GM18909 (cell line): ENCODE results near the gene C10orf90.

ENCODE experiments used
- ATAC-seq: cut with Tn5 transposase; IDR thresholded peaks from one replicate; pipeline ENCODE4 v1.9.1; 2021; ENCODE audit warnings: mild to moderate bottlenecking; ENCODE audit not compliant: unreplicated experiment, poor library complexity

The C10orf90 gene

DNA sequence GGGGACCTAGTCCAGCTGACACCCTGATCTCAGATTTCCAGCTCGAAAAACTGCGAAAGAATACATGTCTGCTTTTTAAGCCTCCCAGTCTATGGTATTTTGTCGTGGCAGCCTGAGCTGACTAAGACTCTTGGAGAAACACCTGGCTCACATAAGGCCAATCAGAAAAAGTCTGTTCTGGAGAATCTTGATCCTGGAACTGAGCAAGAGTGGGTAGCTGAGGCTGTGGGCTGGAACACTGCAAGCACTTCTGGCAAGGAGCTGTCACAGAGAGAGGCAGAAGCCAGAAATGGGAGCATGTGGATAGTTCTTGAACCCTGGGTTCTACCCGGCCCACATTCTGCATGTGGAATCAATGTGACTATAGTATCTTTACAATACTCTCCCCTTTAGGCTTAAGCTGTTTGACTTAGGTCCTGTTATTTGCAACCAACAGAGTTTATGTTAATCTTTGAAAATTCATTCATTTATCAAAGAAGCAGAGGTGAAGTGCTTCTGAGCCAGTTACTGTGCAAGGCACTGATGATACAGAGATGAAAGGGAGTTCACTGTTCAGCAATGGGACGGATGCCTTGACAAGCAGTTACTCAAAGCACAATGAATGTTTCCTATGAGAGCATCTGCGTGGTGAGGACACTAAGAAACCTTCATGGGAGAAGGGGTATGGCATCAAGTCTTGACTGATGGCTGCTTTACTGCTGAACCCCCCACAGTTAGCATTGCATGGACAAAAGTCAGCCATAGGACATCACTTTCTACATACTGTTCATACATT is 4.4 kb upstream of the C10orf90 start:
- no peak for ATAC-seq

DNA sequence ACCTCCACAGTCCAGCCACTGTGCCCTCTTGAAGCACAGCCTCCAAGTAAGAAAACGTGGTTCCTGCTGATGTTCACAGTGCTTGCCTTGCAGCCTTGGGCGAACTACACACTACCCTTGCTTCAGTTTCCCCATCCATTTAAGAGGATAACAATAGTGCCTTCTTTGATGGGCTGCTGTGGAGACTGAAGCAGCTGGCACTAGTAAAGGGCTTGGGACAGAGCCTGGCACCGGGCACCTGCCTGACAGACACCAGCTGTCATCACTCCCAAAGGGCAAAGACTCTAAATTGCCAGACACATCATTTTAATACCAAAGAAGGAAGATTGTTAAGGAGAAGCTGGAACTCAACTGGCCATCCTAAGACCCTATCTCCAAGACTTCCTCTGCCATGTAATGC is 3.1 kb upstream of the C10orf90 start:
- no peak for ATAC-seq

DNA sequence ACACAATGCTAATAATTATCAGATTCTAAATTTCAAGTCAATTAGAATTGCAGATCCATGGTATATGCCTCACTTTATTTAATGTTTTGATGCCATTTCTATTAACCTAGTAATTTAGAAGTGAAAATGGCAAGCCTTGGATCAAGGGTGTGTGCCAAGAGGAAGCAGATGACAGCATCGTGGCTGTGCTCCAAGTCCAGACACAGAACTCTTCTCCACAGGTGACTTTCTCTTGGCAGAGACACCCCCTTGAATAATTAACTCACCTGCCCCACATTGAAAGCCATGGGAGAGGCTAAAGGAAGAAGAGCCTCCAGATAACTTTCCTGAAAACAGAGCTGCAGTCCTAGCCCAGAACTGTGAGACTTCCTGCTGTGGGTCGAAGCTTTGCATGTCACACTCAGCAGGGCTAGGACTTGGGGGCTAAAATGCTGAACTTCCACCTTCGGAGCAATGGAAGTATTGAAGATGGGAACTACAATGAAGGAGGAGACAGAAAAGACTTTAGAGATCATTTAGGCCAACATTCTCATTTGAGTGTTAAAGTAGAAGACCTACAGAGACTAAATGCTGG is 996 bp upstream of the C10orf90 start:
- ATAC-seq = no peak

DNA sequence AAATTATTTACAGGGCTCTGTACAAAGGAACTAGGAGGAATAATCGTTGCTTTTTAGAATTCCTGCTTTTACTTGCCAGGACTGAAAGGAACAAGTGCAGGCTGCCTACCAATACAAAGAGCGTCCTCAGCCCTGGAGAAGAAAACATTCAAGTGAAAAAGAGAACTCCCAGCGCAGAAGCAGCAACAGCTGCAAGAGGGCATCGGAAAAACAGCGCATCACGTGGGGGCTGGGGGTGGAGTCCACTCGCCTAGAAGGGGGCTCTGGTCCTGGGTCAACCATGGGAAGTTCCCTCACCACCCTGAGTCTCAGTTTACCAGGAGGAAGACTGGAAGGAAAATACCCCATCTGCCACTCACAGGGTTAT is 385 bp upstream of the C10orf90 start:
- ATAC-seq = no peak

DNA sequence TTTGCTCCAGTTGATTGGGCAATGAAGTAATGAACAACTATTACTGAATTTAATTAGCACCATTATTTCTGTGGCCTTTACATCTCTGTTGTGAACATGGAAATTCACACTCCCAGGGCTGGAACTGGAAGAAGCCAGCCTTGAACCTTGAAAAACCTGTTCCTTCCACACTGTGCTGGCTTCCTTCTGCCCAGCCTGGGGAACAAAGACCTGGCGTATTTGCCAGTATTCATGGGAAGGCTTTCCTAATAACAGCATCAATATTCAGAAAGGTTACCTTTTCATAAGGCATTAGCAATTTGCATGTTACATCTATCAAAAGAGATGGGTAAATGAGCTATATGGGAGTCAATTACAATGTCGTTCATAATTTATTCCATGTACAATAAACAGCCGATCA is 1.3 kb downstream of the C10orf90 start:
- no peak for ATAC-seq

DNA sequence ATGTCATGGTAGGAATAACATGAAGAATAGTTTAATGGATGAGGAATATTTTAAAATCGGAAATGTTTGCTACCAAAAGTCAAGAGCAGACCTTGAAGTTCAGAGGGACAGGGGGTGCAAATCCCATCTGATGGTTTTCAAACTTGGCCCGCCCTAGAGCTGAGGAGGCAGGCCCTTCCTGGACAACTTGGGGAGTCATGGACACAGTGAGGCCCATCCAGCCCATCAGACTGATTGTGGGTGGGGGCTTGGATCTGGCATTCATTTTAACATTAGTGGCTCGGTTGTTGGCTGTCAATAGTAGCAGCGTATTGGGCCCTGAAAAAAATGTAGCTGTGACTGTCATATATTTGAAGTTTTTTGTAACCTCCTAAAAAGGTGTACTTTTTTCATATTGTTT is 2.0 kb downstream of the C10orf90 start:
- no peak for ATAC-seq

DNA sequence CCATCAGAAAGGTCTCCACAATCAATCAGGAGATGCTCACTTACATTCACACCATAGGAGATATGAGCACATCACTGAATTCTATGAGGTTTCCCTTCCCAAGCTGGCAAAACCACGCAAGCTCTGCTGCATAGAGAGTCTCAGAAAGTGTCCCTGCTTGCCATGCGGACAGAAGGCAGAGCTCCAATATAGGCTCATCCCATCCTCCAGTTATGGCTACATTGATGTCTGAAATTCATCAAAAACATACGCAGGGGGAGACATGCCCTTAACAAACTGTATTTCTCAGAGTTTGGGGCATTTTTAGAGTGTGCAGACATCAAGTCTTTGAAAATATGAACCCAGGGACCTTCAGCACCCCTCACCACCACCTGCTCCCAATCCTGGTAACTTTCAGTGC is 2.9 kb downstream of the C10orf90 start:
- ATAC-seq = no peak

DNA sequence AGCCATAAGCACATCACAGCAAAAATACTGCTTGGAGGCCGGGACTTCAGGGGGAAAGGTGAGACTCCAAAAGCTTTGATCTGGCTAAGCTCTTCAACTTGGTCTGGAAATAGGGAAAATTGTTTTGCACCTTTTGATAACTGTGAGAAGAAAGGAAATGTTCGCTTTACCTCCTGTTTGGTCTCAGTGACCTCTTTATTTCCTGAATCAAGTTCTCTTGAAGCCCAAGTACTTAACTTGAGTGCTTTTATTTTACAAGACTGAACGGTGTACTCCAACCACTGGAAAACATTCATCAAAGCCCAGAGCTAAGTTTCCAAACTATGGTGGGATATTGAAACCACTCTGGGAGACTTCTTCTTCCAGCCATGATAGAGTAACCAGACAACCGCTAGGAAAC is 5.3 kb downstream of the C10orf90 start:
- ATAC-seq = no peak

DNA sequence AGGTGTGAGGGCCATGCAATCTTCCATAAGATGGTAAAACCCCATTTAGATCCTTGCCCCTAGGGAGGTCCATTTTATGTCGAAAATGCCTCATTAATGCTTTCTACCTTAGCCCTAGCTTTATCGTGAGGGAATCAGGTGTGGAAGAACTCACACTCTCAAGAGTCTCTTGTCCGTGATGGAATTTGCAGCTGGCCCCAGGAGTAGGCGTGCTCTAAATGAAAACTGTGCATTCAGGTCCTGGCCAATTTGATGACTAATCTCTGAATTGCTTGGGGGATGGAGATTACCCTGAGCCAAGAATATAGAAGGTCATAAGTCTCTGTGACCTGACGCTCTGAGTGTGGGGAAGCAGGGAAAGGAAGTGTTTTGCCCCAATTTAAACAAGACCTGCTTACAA is 6.6 kb downstream of the C10orf90 start:
- no peak for ATAC-seq

DNA sequence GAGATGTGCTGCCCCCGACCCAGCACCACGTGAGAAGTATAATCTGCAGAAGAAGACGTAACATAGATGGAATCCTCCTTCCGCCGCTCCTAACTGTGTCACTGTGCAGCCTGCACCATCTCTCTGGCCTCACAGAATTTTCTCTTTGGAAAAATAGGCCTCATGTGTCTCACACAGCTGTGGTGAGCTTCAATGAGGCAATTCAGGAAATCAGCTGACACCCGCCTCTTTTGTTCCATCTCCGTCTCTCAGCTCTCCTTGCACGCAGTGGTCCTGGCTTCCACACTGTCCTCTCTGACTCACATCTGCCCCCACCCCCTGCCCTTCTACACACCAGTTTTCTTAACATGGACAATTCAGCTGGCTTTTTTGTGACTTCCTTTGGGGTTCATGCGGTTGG is 7.2 kb downstream of the C10orf90 start:
- no peak for ATAC-seq

DNA sequence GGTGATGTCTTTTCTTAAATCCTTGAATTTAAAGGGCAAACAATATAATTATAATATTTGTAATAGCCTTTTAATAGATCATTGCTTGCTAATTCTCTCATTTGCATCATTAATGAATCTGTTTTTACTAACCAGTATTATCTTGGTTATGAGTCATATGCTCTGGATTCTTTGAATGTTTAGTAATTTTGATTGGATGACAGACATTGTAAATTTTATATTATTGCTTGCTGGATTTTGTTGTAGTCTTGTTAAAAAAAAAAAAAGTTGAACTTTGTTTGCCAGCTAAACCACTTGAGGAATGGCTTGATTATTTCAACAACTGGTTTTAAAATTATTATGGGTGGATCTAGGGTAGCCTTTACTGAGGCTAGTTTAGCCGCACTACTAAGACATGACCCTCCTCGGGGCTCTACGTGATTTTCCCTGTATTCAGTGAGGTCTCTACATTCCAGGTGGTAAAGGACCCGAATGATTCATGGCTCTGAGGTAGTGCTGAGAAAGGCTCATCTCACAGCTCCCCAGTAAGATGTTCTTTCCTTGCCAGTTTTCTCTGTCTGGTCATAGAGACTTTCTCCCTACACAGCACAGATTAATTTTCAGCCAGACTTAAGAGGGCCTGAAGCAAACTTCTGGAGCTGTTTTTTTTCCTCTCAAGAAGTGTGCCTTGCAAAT is 8.5 kb downstream of the C10orf90 start:
- ATAC-seq = no peak

DNA sequence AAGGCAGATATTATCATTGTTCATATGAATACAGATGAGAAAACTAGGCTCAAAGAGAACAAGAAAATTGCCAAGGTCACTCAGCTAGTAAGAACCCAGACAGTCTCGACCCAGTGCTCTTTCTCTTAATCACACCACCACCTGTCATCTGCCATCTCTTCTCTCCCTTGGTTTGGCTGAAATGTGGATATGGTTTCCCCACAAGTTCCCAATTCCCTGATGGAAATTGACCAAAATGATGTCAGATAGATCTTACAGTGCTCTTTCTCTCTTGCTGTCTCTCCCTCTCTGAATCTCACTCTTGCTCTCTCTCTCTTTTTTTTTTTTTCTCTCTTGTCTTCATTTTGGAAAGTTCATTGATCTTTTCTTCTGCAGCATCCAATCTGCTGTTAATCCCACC is 9.1 kb downstream of the C10orf90 start:
- no peak for ATAC-seq

DNA sequence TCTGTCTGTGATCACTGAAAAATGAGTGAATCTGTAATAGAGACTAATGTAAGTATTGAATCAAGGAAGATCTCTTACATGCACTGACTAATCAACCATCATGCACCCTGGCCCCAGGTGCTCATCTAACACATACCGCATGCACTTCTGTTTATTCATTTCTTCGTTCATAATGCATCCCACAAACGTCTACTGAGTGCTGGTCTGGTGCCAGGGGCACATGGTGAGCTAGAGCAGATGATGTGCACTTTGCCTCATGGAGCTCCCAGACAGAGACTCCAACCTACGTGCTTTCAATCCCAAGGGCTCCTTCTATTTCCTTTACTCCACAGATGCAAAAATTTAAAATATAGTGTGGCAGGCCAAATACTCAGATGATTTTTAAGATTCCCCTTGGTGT is 10.7 kb downstream of the C10orf90 start:
- ATAC-seq = no peak

DNA sequence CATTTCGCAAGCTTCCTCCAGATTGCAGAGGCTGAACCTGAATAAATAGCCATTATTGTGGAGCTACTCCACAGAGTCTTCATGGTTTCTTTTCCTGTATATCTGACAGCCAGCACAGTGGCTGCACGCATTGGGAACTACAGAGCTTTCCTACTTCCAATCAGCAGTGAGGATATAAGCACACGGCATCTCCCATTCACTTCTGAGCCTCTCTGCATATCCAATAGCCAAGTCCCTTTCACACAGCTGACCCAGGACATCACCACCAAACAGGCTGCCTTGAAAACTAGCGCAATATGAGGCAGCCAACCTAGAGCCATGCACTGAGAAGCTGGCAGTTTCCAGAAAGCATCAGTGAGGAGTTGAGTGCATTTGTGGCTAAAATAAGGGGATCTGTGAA is 11.6 kb downstream of the C10orf90 start:
- ATAC-seq = no peak

DNA sequence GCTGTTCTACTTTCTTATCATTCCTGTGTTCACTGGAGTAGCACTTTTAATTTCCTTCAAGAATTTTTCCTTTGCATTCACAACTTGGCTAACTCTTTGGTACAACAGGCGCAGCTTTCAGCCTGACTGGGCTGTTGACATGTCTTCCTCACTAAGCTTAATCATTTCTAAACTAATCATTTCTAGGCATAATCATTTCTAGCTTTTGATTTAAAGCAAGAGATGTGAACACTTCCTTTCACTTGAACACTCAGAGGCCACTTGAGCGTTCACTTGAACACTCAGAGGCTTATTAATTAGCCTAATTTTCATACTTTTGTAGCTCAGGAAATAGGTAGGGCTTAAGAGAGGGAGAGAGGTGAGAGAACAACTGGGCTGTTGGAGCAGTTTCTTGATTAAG is 15.9 kb downstream of the C10orf90 start:
- no peak for ATAC-seq

DNA sequence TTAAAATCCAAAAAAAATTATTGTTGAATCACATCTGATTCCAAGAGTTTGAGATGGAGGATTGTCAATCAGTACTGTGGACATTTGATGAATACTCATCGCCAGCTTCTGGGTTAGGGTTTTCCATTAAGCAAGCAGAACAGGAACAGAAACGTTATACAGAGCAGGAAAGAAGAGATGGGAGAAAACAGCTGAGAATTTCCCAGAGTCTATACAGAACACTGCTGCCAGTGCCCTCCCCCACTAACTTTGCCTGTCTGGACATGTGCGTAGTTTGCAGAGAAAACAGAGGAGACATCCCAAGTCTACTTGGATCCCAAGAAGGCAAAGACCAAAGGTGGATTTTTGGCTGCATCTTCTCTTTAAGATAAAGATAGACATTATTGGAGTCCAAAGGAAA is 19.0 kb downstream of the C10orf90 start:
- ATAC-seq = no peak

DNA sequence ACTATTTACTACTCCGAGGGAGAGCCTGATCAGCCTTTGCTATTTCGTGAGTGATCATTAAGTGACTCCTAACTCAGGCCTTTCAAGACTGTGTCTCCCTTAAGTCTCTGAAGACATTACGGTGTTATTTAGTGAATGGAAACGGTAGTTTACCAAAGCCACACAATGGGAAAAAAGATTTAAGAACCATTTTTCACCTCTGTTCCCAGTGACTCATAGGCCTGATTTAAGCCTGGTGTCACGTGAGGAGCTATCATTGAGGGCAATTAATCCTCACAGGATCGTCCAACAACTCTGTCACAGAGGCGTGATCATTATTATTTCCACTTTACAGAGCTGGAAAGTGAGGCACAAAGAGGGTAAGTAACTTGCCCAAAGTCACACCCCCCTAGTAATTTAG is 20.3 kb downstream of the C10orf90 start:
- no peak for ATAC-seq

DNA sequence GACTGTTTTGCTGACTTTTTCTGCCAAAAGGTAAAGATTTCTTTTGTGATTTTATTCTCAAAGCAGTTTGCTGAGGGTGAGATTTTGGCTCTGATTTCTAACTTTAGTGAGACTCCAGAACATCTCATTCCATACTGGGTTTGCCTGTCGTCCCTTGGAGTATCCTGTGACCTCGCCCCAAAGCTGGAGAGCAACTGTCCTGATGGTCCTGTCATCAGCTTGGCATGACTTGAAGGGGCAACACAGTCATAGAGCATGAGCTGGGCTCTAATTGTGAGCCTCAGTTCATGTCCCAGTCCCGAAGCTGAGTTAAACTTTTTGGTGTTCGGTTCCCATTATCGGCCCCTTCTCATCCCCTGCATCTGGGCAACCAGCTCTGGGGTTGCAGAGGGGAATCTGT is 23.4 kb downstream of the C10orf90 start:
- no peak for ATAC-seq

DNA sequence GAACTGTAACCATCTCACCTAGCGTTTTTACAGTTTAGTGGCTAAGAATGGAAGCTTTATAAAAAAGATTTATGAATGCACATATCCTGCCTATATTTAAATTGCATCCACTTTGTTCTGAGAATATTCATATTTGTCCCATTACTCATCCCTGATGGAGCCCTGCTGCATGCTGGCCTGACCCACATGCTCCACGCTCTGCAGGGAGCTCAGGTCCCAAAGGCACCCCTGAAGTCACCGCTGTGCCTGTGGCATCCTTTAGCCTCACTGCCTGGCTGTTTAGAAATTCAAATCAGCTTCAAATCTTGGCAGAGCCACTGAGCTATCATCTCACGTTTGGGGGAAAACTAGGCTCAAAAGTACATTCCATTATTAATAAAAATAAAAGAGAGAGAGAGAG is 24.4 kb downstream of the C10orf90 start:
- ATAC-seq = no peak

DNA sequence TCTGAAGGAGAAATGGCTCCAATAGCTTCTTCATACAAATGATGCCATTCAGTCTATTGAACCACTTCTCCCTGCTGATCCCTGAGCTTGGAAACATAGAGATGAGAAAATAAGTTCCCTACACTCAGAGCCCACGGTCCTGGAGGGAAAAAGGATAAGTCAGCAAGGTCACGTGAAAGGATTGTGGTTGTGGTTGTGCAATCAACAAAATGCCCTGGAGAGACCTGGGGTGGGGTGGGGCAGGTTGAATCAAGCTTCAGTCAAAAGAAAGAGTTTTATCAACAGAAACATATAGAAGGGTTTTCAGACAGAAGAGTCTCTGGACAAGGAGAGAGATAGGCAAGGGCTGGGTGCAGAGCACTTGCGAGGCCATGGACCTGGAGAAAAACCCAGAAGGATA is 30.1 kb downstream of the C10orf90 start:
- ATAC-seq = no peak

DNA sequence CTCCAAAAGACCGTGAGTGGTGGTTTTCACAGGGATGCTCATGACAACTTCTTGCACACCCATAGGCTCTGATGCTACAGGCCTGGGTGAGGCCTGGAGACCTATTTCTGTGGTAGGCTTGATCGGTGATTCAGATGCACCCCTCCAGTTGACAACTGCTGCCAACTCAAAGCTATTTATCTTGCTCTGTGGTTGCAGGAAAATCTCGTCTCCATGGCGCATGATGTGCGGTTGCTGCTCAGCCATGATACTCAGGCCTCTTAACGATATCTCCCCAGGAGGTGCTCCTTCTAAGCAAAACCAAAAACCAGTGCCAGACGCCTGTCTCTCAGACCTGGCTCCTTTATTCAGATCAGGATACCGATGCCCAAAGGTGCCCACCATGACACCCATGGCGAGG is 31.4 kb downstream of the C10orf90 start:
- no peak for ATAC-seq

DNA sequence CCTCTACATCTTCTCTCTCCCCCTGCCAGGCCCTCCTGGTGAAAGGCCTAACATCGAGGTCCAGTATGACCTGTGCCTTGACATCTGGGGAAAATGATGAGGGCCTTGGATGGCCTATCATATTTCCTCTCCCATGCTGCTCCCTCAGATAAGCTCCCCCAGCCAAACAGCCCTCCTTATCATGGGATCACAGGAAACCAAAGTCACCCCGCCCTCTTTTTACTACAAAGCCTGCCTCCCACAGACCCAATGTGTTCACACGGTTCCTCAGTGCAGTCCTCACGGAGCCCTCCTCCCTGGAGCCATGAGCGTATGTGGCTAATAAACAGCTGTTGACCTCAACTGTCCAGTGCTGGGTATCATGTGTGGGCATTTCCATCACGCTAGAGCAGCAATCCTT is 32.0 kb downstream of the C10orf90 start:
- ATAC-seq = no peak
